ELF-1 (cell line): ENCODE data around the gene ERICH6.

Experiments
- DNase-seq: peaks from one replicate; pipeline ENCODE4 v3.0.0-alpha.2; 2016; ENCODE audit warnings: low read depth, low spot score

Gene ERICH6

GRCh38 chr3:150736903-150737832, 33.4 kb upstream of the ERICH6 start:
- peak; percentile 56 for DNase-seq

GRCh38 chr3:150736316-150736719, 32.6 kb upstream of the ERICH6 start:
- peak; percentile 87 for DNase-seq

- DNase-seq, result no peak
Measured at GRCh38 chr3:150734795-150735119, 31.0 kb upstream of the ERICH6 start.

GRCh38 chr3:150733936-150734794, 30.4 kb upstream of the ERICH6 start:
- no peak for DNase-seq

GRCh38 chr3:150733373-150733935, 29.7 kb upstream of the ERICH6 start:
- peak; percentile 33 for DNase-seq

- no peak for DNase-seq
Measured at GRCh38 chr3:150729682-150730360, 26.1 kb upstream of the ERICH6 start.

- no peak for DNase-seq
Measured at GRCh38 chr3:150727653-150728502, 24.2 kb upstream of the ERICH6 start.

GRCh38 chr3:150725548-150725947, 21.8 kb upstream of the ERICH6 start:
- DNase-seq, result no peak

- no peak for DNase-seq
Measured at GRCh38 chr3:150723946-150724345, 20.2 kb upstream of the ERICH6 start.

GRCh38 chr3:150722267-150722666, 18.5 kb upstream of the ERICH6 start:
- DNase-seq, result no peak

GRCh38 chr3:150721285-150722130, 17.8 kb upstream of the ERICH6 start:
- DNase-seq, result no peak

GRCh38 chr3:150720444-150720843, 16.7 kb upstream of the ERICH6 start:
- DNase-seq, result no peak

- no peak for DNase-seq
Measured at GRCh38 chr3:150710097-150710496, 6.4 kb upstream of the ERICH6 start.

- peak; percentile 32 for DNase-seq
Measured at GRCh38 chr3:150703299-150703755, 393 bp downstream of the ERICH6 start.

GRCh38 chr3:150699068-150699639, 4.6 kb downstream of the ERICH6 start:
- DNase-seq, result no peak

GRCh38 chr3:150697646-150698045, 6.1 kb downstream of the ERICH6 start:
- no peak for DNase-seq

- DNase-seq, result no peak
Measured at GRCh38 chr3:150691414-150692040, 12.2 kb downstream of the ERICH6 start.

- no peak for DNase-seq
Measured at GRCh38 chr3:150687613-150688012, 16.1 kb downstream of the ERICH6 start.

GRCh38 chr3:150682824-150683223, 20.9 kb downstream of the ERICH6 start:
- no peak for DNase-seq
